Fibroblast of skin of left biceps (primary cell): Measurements from ENCODE around the gene NEURL1B.

Experiments used
- DNase-seq, 2 experiments: peaks; one replicate each; pipeline ENCODE4 v3.0.0-alpha.2; 2013; ENCODE audit warnings: low read depth in 2 of 2

Gene NEURL1B

GRCh38 chr5:172730981-172731679, 90.1 kb downstream of the NEURL1B start:
- DNase-seq = no peak

- DNase-seq = no peak
Measured at GRCh38 chr5:172731680-172732074, 90.6 kb downstream of the NEURL1B start.

GRCh38 chr5:172732201-172732865, 91.3 kb downstream of the NEURL1B start:
- no peak for DNase-seq

- DNase-seq = peak; percentile 96
Measured at GRCh38 chr5:172733131-172733973, 92.3 kb downstream of the NEURL1B start.

GRCh38 chr5:172733974-172734346, 92.9 kb downstream of the NEURL1B start:
- no peak for DNase-seq

- DNase-seq = no peak
Measured at GRCh38 chr5:172735141-172735831, 94.2 kb downstream of the NEURL1B start.

- DNase-seq = no peak
Measured at GRCh38 chr5:172736508-172737135, 95.6 kb downstream of the NEURL1B start.

- no peak for DNase-seq
Measured at GRCh38 chr5:172739375-172739774, 98.3 kb downstream of the NEURL1B start.

GRCh38 chr5:172740428-172741205, 99.6 kb downstream of the NEURL1B start:
- peak; percentile 64 for DNase-seq
